ENCODE data around the gene ZNF644.
"Not testable (repeated sequence)": the region's sequence is repeated elsewhere in the genome, so short reads cannot be mapped to it uniquely, and the experiment has no call there.

ZNF644 gene

GRCh38 chr1:90919190-90919719 lies 102.6 kb downstream of the ZNF644 start:
- in situ Hi-C loops (cut with MboI; ENCODE audit: low pct_unique_long_range_greater_than_20kb, low sequenced_read_pairs, unreplicated experiment): no loop called here
- DNase-seq (ENCODE audit: low spot score): no peak
- TF ChIP-seq CTCF (IDR thresholded peaks at IDR 0.05; ENCODE audit: extremely low read depth, insufficient read depth, missing control alignments): no peak

- no peak for DNase-seq (ENCODE audit: low spot score)
- in situ Hi-C loops (cut with MboI; ENCODE audit: low pct_unique_long_range_greater_than_20kb, low sequenced_read_pairs, unreplicated experiment): no loop called here
- no peak for TF ChIP-seq CTCF (IDR thresholded peaks at IDR 0.05; ENCODE audit: extremely low read depth, insufficient read depth, missing control alignments)
Measured at GRCh38 chr1:90911353-90911752, 110.5 kb downstream of the ZNF644 start.

GRCh38 chr1:90902672-90903071 lies 119.2 kb downstream of the ZNF644 start:
- no peak for TF ChIP-seq CTCF (IDR thresholded peaks at IDR 0.05; ENCODE audit: extremely low read depth, insufficient read depth, missing control alignments)
- DNase-seq (ENCODE audit: low spot score): no peak
- in situ Hi-C loops (cut with MboI; ENCODE audit: low pct_unique_long_range_greater_than_20kb, low sequenced_read_pairs, unreplicated experiment): no loop called here

GRCh38 chr1:90899263-90899662 lies 122.6 kb downstream of the ZNF644 start:
- in situ Hi-C loops (cut with MboI; ENCODE audit: low pct_unique_long_range_greater_than_20kb, low sequenced_read_pairs, unreplicated experiment): no loop called here
- TF ChIP-seq CTCF (IDR thresholded peaks at IDR 0.05; ENCODE audit: extremely low read depth, insufficient read depth, missing control alignments): no peak
- DNase-seq (ENCODE audit: low spot score): no peak

- DNase-seq (ENCODE audit: low spot score); in situ Hi-C loops (cut with MboI; ENCODE audit: low pct_unique_long_range_greater_than_20kb, low sequenced_read_pairs, unreplicated experiment): not testable (repeated sequence)
Measured at GRCh38 chr1:90893679-90894078, 128.2 kb downstream of the ZNF644 start.

GRCh38 chr1:90892884-90893283 lies 129.0 kb downstream of the ZNF644 start:
- DNase-seq (ENCODE audit: low spot score); in situ Hi-C loops (cut with MboI; ENCODE audit: low pct_unique_long_range_greater_than_20kb, low sequenced_read_pairs, unreplicated experiment): not testable (repeated sequence)

GRCh38 chr1:90892196-90892595 lies 129.6 kb downstream of the ZNF644 start:
- DNase-seq (ENCODE audit: low spot score); in situ Hi-C loops (cut with MboI; ENCODE audit: low pct_unique_long_range_greater_than_20kb, low sequenced_read_pairs, unreplicated experiment): not testable (repeated sequence)

GRCh38 chr1:90891756-90892155 lies 130.1 kb downstream of the ZNF644 start:
- in situ Hi-C loops (cut with MboI; ENCODE audit: low pct_unique_long_range_greater_than_20kb, low sequenced_read_pairs, unreplicated experiment); DNase-seq (ENCODE audit: low spot score): not testable (repeated sequence)

GRCh38 chr1:90882221-90882620 lies 139.6 kb downstream of the ZNF644 start:
- DNase-seq (ENCODE audit: low spot score): no peak
- no peak for TF ChIP-seq CTCF (IDR thresholded peaks at IDR 0.05; ENCODE audit: extremely low read depth, insufficient read depth, missing control alignments)
- in situ Hi-C loops (cut with MboI; ENCODE audit: low pct_unique_long_range_greater_than_20kb, low sequenced_read_pairs, unreplicated experiment): no loop called here
